HFFc6 (cell line): ENCODE results near the gene ADGRL3. TPM values are rescaled to one million over a fixed set of nuclear protein-coding genes. Genes with fewer than 3 reads are reported as not detected.
"Not testable (repeated sequence)": the region's sequence is repeated elsewhere in the genome, so short reads cannot be mapped to it uniquely, and the experiment has no call there.

ENCODE experiments used
- DNase-seq: peaks from one replicate; pipeline ENCODE4 v3.0.0-alpha.2; 2018
- H3K27ac Mint-ChIP-seq: 2 replicates; pipeline ENCODE4 v1.8.0; 2020; ENCODE audit warnings: mild to moderate bottlenecking, mixed read lengths
- H3K27me3 Mint-ChIP-seq: 2 replicates; pipeline ENCODE4 v1.8.0; 2021; ENCODE audit warnings: mild to moderate bottlenecking, moderate library complexity, mixed read lengths; ENCODE audit not compliant: insufficient read depth
- H3K36me3 Mint-ChIP-seq: 2 replicates; pipeline ENCODE4 v1.8.0; 2021; ENCODE audit warnings: low read depth, mixed read lengths
- H3K4me1 Mint-ChIP-seq: 2 replicates; pipeline ENCODE4 v1.8.0; 2020; ENCODE audit warnings: low read depth, mixed read lengths
- H3K4me3 Mint-ChIP-seq: 2 replicates; pipeline ENCODE4 v1.8.0; 2020; ENCODE audit warnings: mild to moderate bottlenecking, moderate library complexity, mixed read lengths
- H3K9me3 Mint-ChIP-seq: 2 replicates; pipeline ENCODE4 v1.8.0; 2020; ENCODE audit warnings: mild to moderate bottlenecking, mixed read lengths
- total RNA-seq, 6 experiments: library from RNA; stranded (reverse); fragmentation: NEBNext Ultra II Directional; extraction: Animal tissue kit (Norgen Biotek cat#: 25700); gene quantifications; 2 replicates in 1 of 6; 3 replicates in 5 of 6; pipeline ENCODE4 v1.2.3, GENCODE V29; 2021
- TF ChIP-seq, protein P1 (sequence below): fragments of 200-600 bp; sonication (generic); IDR thresholded peaks from 2 replicates; pipeline ENCODE4 v1.5.0; 2021; ENCODE audit warnings: antibody characterized with exemption, mild to moderate bottlenecking

ADGRL3 gene
- total RNA-seq, 6 experiments from 2014 or later: not detected

- Mint-ChIP-seq H3K36me3 (no peaks in the 10 kb centered on the region), H3K27me3 (no peaks in the 10 kb centered on the region; the same call in 1 of the 2 replicates), H3K9me3 (peaks cover 21% of the 10 kb centered on the region), H3K4me1 (no peaks in the 10 kb centered on the region), H3K27ac (no peak overlapping the region), H3K4me3 (no peak overlapping the region)
- DNase-seq: no peak
- TF ChIP-seq, protein P1, sequence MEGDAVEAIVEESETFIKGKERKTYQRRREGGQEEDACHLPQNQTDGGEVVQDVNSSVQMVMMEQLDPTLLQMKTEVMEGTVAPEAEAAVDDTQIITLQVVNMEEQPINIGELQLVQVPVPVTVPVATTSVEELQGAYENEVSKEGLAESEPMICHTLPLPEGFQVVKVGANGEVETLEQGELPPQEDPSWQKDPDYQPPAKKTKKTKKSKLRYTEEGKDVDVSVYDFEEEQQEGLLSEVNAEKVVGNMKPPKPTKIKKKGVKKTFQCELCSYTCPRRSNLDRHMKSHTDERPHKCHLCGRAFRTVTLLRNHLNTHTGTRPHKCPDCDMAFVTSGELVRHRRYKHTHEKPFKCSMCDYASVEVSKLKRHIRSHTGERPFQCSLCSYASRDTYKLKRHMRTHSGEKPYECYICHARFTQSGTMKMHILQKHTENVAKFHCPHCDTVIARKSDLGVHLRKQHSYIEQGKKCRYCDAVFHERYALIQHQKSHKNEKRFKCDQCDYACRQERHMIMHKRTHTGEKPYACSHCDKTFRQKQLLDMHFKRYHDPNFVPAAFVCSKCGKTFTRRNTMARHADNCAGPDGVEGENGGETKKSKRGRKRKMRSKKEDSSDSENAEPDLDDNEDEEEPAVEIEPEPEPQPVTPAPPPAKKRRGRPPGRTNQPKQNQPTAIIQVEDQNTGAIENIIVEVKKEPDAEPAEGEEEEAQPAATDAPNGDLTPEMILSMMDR: no peak
Observed at GRCh38 chr4:61342061-61342460, 141.9 kb downstream of the ADGRL3 start.

- Mint-ChIP-seq H3K4me1 (no peaks in the 10 kb centered on the region), H3K27ac (no peak overlapping the region), H3K36me3 (no peaks in the 10 kb centered on the region), H3K9me3 (peaks cover 10% of the 10 kb centered on the region), H3K27me3 (no peaks in the 10 kb centered on the region), H3K4me3 (no peak overlapping the region)
- DNase-seq: no peak
- TF ChIP-seq, protein P1: no peak
Observed at GRCh38 chr4:61350932-61351331, 150.8 kb downstream of the ADGRL3 start.

DNA sequence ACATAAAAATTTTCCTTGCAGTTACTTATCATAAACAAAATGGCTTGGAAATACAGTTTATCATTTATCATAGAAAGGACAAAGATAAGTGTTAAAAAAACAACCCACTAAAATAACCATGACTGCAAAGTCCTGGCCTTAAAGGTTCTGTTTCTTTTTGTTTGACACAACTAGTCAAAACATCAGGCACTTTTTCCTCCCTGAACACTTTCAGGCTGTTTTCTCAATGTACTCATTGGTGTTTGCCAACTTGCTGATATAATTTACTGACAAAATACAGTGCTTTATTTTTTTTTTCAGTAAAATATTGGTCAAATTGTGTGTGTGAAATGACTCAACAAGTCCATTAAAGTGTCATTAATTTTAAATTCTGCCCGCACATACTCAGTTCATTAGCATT is 156.6 kb downstream of the ADGRL3 start:
- Mint-ChIP-seq H3K27me3 (no peaks in the 10 kb centered on the region; the same call in 1 of the 2 replicates), H3K4me1 (no peaks in the 10 kb centered on the region), H3K9me3 (peaks cover 20% of the 10 kb centered on the region), H3K36me3 (no peaks in the 10 kb centered on the region), H3K27ac (no peak overlapping the region), H3K4me3 (no peak overlapping the region)
- no peak for DNase-seq
- TF ChIP-seq, protein P1: no peak

DNA sequence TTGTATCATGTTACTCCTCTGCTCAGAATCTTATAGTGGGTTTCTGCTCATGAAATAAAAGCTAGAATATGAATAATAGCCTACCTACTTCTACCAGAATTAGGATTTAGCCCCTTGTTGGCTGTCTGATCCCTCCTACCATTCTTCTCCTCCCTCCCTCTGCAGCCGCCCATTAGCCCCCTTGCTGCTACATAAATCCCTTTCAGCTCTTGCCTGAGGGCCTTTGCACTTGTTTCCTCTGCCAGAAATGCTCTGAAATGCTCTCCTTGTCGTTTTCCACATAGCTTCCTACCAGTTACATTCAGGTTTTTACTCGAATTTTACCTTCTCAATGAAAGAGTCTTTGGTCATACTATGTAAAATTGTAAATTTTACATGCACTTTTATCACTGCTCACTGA is 159.2 kb downstream of the ADGRL3 start:
- TF ChIP-seq, protein P1: no peak
- peaks cover 26% of the 10 kb centered on the region for H3K9me3 Mint-ChIP-seq
- H3K36me3 Mint-ChIP-seq: no peaks in the 10 kb centered on the region
- H3K4me1 Mint-ChIP-seq: no peaks in the 10 kb centered on the region
- no peaks in the 10 kb centered on the region; the same call in 1 of the 2 replicates for H3K27me3 Mint-ChIP-seq
- H3K27ac Mint-ChIP-seq: no peak overlapping the region
- DNase-seq: no peak
- no peak overlapping the region for H3K4me3 Mint-ChIP-seq

DNA sequence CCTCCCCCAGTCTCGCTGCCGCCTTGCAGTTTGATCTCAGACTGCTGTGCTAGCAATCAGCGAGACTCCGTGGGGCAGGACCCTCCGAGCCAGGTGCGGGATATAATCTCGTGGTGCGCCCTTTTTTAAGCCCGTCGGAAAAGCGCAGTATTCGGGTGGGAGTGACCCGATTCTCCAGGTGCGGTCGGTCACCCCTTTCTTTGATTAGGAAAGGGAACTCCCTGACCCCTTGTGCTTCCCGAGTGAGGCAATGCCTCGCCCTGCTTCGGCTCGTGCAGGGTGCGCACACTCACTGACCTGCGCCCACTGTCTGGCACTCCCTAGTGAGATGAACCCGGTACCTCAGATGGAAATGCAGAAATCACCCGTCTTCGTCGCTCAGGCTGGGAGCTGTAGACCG is 172.7 kb downstream of the ADGRL3 start:
- H3K9me3 Mint-ChIP-seq, H3K4me3 Mint-ChIP-seq, H3K36me3 Mint-ChIP-seq, H3K4me1 Mint-ChIP-seq, H3K27me3 Mint-ChIP-seq, DNase-seq, H3K27ac Mint-ChIP-seq: not testable (repeated sequence)

DNA sequence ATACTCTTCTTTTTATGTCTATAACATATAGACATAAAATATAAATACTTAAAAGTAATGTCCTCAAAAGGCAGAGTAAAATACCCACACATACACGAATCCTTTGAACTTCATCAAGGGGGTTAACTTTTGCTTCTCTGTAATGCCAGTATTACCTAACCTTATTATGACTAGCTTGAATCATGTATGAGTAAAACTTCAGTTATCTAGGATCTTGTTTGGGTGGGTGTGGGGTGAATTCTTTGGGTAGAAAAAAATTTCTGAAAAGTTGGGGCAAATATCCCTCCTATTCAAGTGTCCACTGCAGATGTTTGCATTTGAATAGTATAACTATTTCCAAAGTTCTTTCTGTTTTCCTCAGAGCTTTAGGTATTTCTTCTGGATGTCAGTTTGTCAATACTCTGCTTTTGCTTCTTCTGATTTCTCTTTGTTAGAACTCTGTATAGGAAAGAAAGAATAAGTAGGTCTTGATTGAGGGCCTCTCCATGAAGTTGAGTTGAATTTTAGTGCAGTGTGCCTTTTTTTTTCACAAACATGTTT is 173.8 kb downstream of the ADGRL3 start:
- Mint-ChIP-seq H3K9me3 (peaks cover 15% of the 10 kb centered on the region), H3K4me3 (no peak overlapping the region), H3K4me1 (no peaks in the 10 kb centered on the region), H3K27ac (no peak overlapping the region), H3K36me3 (no peaks in the 10 kb centered on the region), H3K27me3 (no peaks in the 10 kb centered on the region; the same call in 1 of the 2 replicates)
- TF ChIP-seq, protein P1: no peak
- DNase-seq: no peak
